Lung (tissue), 12 donors: Measurements from ENCODE around the gene SYNM. TPM values are rescaled to one million over a fixed set of nuclear protein-coding genes. Genes with fewer than 3 reads are reported as not detected.

ENCODE experiments used
- ATAC-seq: fragments of 200-7000 bp; cut with Tn5 transposase; one replicate; pipeline ENCODE4 v1.9.1; 2020; ENCODE audit warnings: moderate number of reproducible peaks; ENCODE audit not compliant: insufficient read depth, low FRiP score
- DNase-seq, 3 donors: peaks; one replicate each; pipeline ENCODE4 v3.0.0-alpha.2; 2013 to 2017
- H3K27ac ChIP-seq, 2 donors: one replicate each; pipeline ENCODE4 v1.5.1; 2013; ENCODE audit warnings: mild to moderate bottlenecking in 2 of 2, moderate library complexity in 2 of 2, control low read depth in 1 of 2, inconsistent platforms in 1 of 2, low read depth in 1 of 2, low read length in 1 of 2
- H3K27me3 ChIP-seq, 3 donors: one replicate each; pipeline ENCODE4 v1.5.1; 2013; ENCODE audit warnings: low read length in 2 of 3; ENCODE audit not compliant: control insufficient read depth in 3 of 3, insufficient read depth in 3 of 3
- H3K36me3 ChIP-seq, 4 donors: one replicate each; pipeline ENCODE4 v1.5.1; 2013; ENCODE audit warnings: low read length in 4 of 4, mild to moderate bottlenecking in 1 of 4, moderate library complexity in 1 of 4; ENCODE audit not compliant: control insufficient read depth in 4 of 4, insufficient read depth in 4 of 4
- H3K4me1 ChIP-seq, 5 donors: one replicate each; pipeline ENCODE4 v1.5.1; 2013; ENCODE audit warnings: low read length in 5 of 5, mild to moderate bottlenecking in 2 of 5, moderate library complexity in 1 of 5; ENCODE audit not compliant: control insufficient read depth in 5 of 5, insufficient read depth in 5 of 5
- H3K4me3 ChIP-seq: one replicate; pipeline ENCODE4 v1.5.1; 2013; ENCODE audit warnings: mild to moderate bottlenecking, control low read depth, moderate library complexity
- H3K9ac ChIP-seq, 2 donors: one replicate each; pipeline ENCODE4 v1.5.1; 2013; ENCODE audit warnings: low read length in 2 of 2, control low read depth in 1 of 2; ENCODE audit not compliant: insufficient read depth in 1 of 2
- H3K9me3 ChIP-seq, 4 donors: one replicate each; pipeline ENCODE4 v1.5.1; 2013; ENCODE audit warnings: low read length in 3 of 4, mild to moderate bottlenecking in 1 of 4, moderate library complexity in 1 of 4; ENCODE audit not compliant: control insufficient read depth in 4 of 4, insufficient read depth in 3 of 4
- whole genome bisulfite sequencing, 2 donors: extraction: QIAGEN DNeasy Blood & Tissue Kit; methylation state at CpG; one replicate each; pipeline ENCODE4 v1.1.7; 2013; 5-methylcytosine and 5-hydroxymethylcytosine counted together
- polyA plus RNA-seq, 2 donors: library from polyadenylated mRNA; stranded (reverse); fragments of 200-250 nt; gene quantifications; one replicate each; pipeline ENCODE4 v1.2.1, GENCODE V29; 2013
- total RNA-seq, 2 donors: library from RNA; depleted of rRNA in 1 of 2; stranded (reverse); fragments of >200 nt in 1 of 2; gene quantifications; one replicate each; pipeline ENCODE4 v1.2.1, GENCODE V29; 2014 to 2021
- TF ChIP-seq, protein P1 (sequence below): IDR thresholded peaks from 2 replicates; pipeline ENCODE4 v1.5.1; 2012; ENCODE audit warnings: mild to moderate bottlenecking; ENCODE audit errors: control extremely low read depth, extremely low read depth
- donor health status: control.
- donor health status: control.
- donor health status: Bipolar disorder and iron deficiency.
- donor health status: healthy.
- donor health status: DM: yes; HTN: yes; CAD: no.

SYNM gene
- total and polyA plus RNA-seq, 4 donors: 5.3 to 21.3 (median 10.9) TPM

GRCh38 chr15:99121691-99122410 lies 17.0 kb downstream of the SYNM start:
- no peaks in the 10 kb centered on the region for H3K9me3 ChIP-seq
- peaks cover 0 to 17% (median 6%) of the 10 kb centered on the region in 5 donors for H3K4me1 ChIP-seq
- H3K36me3 ChIP-seq: peaks cover 0 to 3% (median 0%) of the 10 kb centered on the region in 4 donors
- H3K27ac ChIP-seq: no peak overlapping the region
- H3K9ac ChIP-seq: no peak overlapping the region
- no peak overlapping the region for H3K4me3 ChIP-seq
- DNase-seq (no peak), ATAC-seq (no peak)
- 71 to 80% methylated on average over 8 of the region's 8 CpGs for WGBS, 2 donors
- TF ChIP-seq, protein P1, sequence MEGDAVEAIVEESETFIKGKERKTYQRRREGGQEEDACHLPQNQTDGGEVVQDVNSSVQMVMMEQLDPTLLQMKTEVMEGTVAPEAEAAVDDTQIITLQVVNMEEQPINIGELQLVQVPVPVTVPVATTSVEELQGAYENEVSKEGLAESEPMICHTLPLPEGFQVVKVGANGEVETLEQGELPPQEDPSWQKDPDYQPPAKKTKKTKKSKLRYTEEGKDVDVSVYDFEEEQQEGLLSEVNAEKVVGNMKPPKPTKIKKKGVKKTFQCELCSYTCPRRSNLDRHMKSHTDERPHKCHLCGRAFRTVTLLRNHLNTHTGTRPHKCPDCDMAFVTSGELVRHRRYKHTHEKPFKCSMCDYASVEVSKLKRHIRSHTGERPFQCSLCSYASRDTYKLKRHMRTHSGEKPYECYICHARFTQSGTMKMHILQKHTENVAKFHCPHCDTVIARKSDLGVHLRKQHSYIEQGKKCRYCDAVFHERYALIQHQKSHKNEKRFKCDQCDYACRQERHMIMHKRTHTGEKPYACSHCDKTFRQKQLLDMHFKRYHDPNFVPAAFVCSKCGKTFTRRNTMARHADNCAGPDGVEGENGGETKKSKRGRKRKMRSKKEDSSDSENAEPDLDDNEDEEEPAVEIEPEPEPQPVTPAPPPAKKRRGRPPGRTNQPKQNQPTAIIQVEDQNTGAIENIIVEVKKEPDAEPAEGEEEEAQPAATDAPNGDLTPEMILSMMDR: no peak
- H3K27me3 ChIP-seq: no peaks in the 10 kb centered on the region

DNA sequence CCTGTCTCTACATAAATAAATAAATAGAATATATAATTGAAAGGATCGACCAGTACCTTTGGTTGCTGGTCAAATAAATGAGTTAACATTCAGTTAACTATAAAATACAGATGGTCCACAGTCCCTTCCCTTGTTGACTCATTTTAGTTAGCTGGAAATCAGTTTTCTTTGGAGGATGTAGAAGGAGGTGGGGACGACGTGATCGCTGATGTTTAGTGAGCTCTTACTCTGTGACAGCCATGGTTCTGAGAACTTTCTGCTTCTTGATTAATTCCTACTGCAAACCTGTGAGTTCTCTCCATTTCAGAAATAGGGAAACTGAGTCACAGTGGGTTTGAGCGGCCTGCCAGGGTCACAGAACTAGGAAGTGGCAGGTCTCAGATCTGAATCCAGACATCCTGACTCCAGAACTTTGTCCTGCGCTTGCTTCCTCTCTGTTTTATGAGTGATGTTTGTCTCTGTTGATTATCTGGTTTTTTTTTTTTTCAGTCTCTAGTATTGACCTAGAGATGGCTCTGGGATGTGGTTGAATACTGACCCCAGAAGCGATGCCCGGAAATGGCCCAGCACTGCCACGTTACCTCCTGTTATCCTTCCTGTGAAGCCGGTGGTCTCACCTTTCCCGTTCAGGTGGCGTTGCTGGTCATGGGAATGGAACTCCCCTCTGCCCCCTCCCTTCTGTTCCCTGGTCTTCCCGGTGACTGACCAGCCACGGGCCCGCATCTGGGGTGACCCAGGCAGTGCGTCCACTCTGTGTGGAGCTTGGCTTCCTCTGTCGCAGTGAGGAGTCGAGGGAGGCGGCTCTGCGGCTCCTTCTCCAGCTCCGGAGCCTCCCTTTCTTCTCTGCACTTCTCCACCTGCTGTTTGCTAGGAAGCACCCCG lies 18.2 kb downstream of the SYNM start:
- Histone ChIP-seq H3K4me3 (no peak overlapping the region), H3K27me3 (no peaks in the 10 kb centered on the region), H3K9me3 (no peaks in the 10 kb centered on the region), H3K4me1 (peaks cover 0 to 17% (median 6%) of the 10 kb centered on the region in 5 donors), H3K36me3 (peaks cover 0 to 1% (median 0%) of the 10 kb centered on the region in 4 donors), H3K9ac (no peak overlapping the region), H3K27ac (peak overlapping the region; percentile 82 to 87)
- TF ChIP-seq, protein P1: no peak
- DNase-seq (no peak), ATAC-seq (no peak)
- WGBS, 2 donors: 58 to 66% methylated on average over 22 of the region's 22 CpGs

- H3K27ac ChIP-seq: peak overlapping the region; percentile 82 to 87
- ATAC-seq: peak; percentile 76
- H3K9me3 ChIP-seq: no peaks in the 10 kb centered on the region
- H3K4me3 ChIP-seq: no peak overlapping the region
- no peaks in the 10 kb centered on the region for H3K27me3 ChIP-seq
- no peak overlapping the region for H3K9ac ChIP-seq
- H3K36me3 ChIP-seq: peaks cover 0 to 1% (median 0%) of the 10 kb centered on the region in 4 donors
- 15 to 18% methylated on average over 20 of the region's 20 CpGs for WGBS, 2 donors
- peak; percentile 78 to 81 (median 80) for DNase-seq
- H3K4me1 ChIP-seq: peaks cover 0 to 17% (median 6%) of the 10 kb centered on the region in 5 donors
- TF ChIP-seq, protein P1: no peak
Observed at GRCh38 chr15:99123713-99124451, 19.0 kb downstream of the SYNM start.
